Osteoblast (primary cell): ENCODE data around the gene RTCA. TPM values are rescaled to one million over a fixed set of nuclear protein-coding genes. Genes with fewer than 3 reads are reported as not detected.

Experiments
- DNase-seq: peaks from one replicate; pipeline ENCODE4 v3.0.0; 2011; ENCODE audit warnings: low spot score, mixed read lengths; ENCODE audit not compliant: insufficient read length; ENCODE audit errors: missing footprints
- H2AFZ ChIP-seq: 2 replicates; pipeline ENCODE4 v1.6.0; 2011; ENCODE audit warnings: mild to moderate bottlenecking, low read length
- H3K27ac ChIP-seq: 2 replicates; pipeline ENCODE4 v1.5.1; 2011; ENCODE audit warnings: mild to moderate bottlenecking, low read depth, low read length, moderate library complexity
- H3K27me3 ChIP-seq: 2 replicates; pipeline ENCODE4 v1.6.0; 2012; ENCODE audit warnings: mild to moderate bottlenecking, control low read depth, inconsistent platforms, low read length, moderate library complexity; ENCODE audit not compliant: insufficient read depth
- H3K36me3 ChIP-seq: 2 replicates; pipeline ENCODE4 v1.5.1; 2011; ENCODE audit warnings: mild to moderate bottlenecking, low read length, control low read depth, moderate library complexity; ENCODE audit not compliant: insufficient read depth
- H3K4me1 ChIP-seq: 2 replicates; pipeline ENCODE4 v1.5.1; 2011; ENCODE audit warnings: mild to moderate bottlenecking, low read length, control low read depth, moderate library complexity; ENCODE audit not compliant: insufficient read depth
- H3K4me2 ChIP-seq: 2 replicates; pipeline ENCODE4 v1.6.0; 2011; ENCODE audit warnings: mild to moderate bottlenecking, low read length; ENCODE audit not compliant: insufficient read depth
- H3K4me3 ChIP-seq: fragments of 200-600 bp; sonication (generic); 3 replicates; pipeline ENCODE4 v1.5.1; 2012; ENCODE audit warnings: mild to moderate bottlenecking, low read length, inconsistent platforms; ENCODE audit not compliant: insufficient read depth
- H3K79me2 ChIP-seq: 2 replicates; pipeline ENCODE4 v1.6.0; 2012; ENCODE audit warnings: mild to moderate bottlenecking, low read length, control low read depth, inconsistent platforms; ENCODE audit not compliant: insufficient read depth
- H3K9me3 ChIP-seq: 2 replicates; pipeline ENCODE4 v1.5.1; 2011; ENCODE audit warnings: low read depth, low read length, control low read depth
- H4K20me1 ChIP-seq: 2 replicates; pipeline ENCODE4 v1.6.0; 2012; ENCODE audit warnings: mild to moderate bottlenecking, low read length, control low read depth; ENCODE audit not compliant: insufficient read depth
- total RNA-seq: library from RNA; depleted of rRNA; stranded (reverse); fragments of >200 nt; gene quantifications from 2 replicates; pipeline ENCODE4 v1.2.3, GENCODE V29; 2012
- TF ChIP-seq, protein P1 (sequence below): IDR thresholded peaks from 2 replicates; pipeline ENCODE4 v1.5.1; 2011; ENCODE audit warnings: mild to moderate bottlenecking, low read depth, low read length, moderate library complexity; ENCODE audit errors: extremely low read depth

RTCA gene
- total RNA-seq, 1 donor = 38.7 TPM

DNA sequence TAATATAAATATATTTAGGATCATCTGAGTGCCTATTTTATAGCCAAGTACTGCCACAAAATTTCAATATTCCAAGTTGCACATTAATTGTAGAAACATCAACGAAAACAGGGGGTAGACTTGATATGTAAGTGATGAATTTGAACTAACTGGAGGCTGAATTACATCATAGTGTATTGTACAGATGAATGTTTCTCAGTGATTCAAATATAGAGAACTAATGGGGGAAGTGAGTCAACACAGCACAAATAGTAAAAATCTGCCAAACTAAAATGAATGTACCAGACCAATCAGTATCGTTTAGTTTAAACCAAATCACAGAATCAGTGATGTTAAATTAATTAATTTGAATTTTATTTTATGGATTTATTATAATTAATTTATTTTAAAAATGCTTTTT lies 42.8 kb downstream of the RTCA start:
- Histone ChIP-seq H3K9me3 (no peaks in the 10 kb centered on the region), H3K27me3 (peaks cover 3% of the 10 kb centered on the region), H3K79me2 (no peaks in the 10 kb centered on the region), H3K4me1 (no peaks in the 10 kb centered on the region), H3K4me3 (no peak overlapping the region), H3K27ac (no peak overlapping the region), H4K20me1 (no peaks in the 10 kb centered on the region), H3K4me2 (no peak overlapping the region), H3K36me3 (no peaks in the 10 kb centered on the region), H2AFZ (no peak overlapping the region)
- TF ChIP-seq, protein P1, sequence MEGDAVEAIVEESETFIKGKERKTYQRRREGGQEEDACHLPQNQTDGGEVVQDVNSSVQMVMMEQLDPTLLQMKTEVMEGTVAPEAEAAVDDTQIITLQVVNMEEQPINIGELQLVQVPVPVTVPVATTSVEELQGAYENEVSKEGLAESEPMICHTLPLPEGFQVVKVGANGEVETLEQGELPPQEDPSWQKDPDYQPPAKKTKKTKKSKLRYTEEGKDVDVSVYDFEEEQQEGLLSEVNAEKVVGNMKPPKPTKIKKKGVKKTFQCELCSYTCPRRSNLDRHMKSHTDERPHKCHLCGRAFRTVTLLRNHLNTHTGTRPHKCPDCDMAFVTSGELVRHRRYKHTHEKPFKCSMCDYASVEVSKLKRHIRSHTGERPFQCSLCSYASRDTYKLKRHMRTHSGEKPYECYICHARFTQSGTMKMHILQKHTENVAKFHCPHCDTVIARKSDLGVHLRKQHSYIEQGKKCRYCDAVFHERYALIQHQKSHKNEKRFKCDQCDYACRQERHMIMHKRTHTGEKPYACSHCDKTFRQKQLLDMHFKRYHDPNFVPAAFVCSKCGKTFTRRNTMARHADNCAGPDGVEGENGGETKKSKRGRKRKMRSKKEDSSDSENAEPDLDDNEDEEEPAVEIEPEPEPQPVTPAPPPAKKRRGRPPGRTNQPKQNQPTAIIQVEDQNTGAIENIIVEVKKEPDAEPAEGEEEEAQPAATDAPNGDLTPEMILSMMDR = no peak
- peak; percentile 76 for DNase-seq

DNA sequence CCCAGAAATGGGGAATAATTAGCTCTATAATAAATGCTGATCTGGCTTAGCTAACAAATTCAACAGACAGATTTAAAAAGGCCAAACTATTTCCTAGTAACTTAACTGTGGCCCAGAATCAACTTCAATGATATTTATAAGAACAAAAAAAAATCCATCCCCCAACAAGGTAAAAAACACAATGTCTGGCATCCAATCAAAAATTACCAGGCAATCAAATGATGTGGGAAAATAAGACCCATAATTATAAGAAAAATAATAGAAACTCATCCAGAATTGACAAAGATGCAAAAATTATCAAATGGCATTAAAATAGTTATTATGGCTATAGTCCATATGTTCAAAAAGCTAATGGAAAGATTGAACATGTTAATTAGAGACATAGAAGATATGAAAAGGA lies 43.8 kb downstream of the RTCA start:
- peaks cover 5% of the 10 kb centered on the region for H3K27me3 ChIP-seq
- H2AFZ ChIP-seq = no peak overlapping the region
- H4K20me1 ChIP-seq = no peaks in the 10 kb centered on the region
- no peak for DNase-seq
- no peaks in the 10 kb centered on the region for H3K4me1 ChIP-seq
- H3K4me2 ChIP-seq = no peak overlapping the region
- no peaks in the 10 kb centered on the region for H3K79me2 ChIP-seq
- H3K36me3 ChIP-seq = no peaks in the 10 kb centered on the region
- H3K9me3 ChIP-seq = no peaks in the 10 kb centered on the region
- TF ChIP-seq, protein P1 = no peak
- no peak overlapping the region for H3K27ac ChIP-seq
- H3K4me3 ChIP-seq = no peak overlapping the region

DNA sequence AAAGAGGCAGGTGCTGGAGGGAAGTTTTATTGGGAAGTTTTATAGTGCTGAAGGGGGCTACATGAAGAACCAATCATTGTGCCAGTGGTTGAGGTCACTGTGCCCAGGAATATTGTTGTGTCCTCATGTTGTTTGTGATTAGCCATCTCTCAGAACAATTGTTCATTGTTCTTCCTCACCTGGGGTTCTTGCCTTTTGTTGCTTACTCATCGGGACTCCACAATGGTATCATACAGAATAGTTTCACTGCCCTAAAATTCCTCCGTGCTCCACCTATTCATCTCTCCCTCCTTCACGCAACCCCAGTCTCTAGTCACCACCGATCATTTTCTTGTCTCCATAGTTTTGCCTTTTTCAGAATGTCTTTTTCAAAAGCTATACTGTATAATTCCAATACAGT lies 47.4 kb downstream of the RTCA start:
- H3K79me2 ChIP-seq = no peaks in the 10 kb centered on the region
- H3K36me3 ChIP-seq = no peaks in the 10 kb centered on the region
- H3K27ac ChIP-seq = no peak overlapping the region
- H2AFZ ChIP-seq = no peak overlapping the region
- no peak overlapping the region for H3K4me3 ChIP-seq
- TF ChIP-seq, protein P1 = no peak
- peaks cover 8% of the 10 kb centered on the region for H3K9me3 ChIP-seq
- H3K4me2 ChIP-seq = no peak overlapping the region
- H3K27me3 ChIP-seq = peaks cover 5% of the 10 kb centered on the region
- DNase-seq = no peak
- H3K4me1 ChIP-seq = no peaks in the 10 kb centered on the region
- H4K20me1 ChIP-seq = no peaks in the 10 kb centered on the region

DNA sequence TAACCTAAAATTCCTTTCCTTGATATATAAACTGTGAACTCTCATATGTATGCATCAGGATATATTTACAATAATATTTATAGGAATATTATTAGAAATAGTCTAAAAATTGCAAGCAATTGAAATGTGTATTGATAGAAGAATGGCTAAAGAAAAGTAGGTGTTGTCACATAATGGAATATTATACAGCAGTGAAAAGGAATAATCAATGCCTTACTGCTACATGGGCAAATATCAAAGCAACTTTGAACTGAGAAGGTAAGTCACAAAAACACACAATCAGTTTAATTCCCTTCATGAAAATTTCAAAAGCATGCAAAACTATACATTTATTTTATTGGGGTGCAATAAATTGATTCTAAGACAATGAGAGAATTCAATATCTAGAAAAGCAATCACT lies 50.6 kb downstream of the RTCA start:
- H3K36me3 ChIP-seq = no peaks in the 10 kb centered on the region
- H2AFZ ChIP-seq = no peak overlapping the region
- peaks cover 5% of the 10 kb centered on the region for H3K27me3 ChIP-seq
- DNase-seq = no peak
- H3K4me1 ChIP-seq = no peaks in the 10 kb centered on the region
- no peak overlapping the region for H3K27ac ChIP-seq
- TF ChIP-seq, protein P1 = no peak
- H4K20me1 ChIP-seq = no peaks in the 10 kb centered on the region
- H3K4me3 ChIP-seq = no peak overlapping the region
- H3K9me3 ChIP-seq = peaks cover 15% of the 10 kb centered on the region
- no peak overlapping the region for H3K4me2 ChIP-seq
- H3K79me2 ChIP-seq = no peaks in the 10 kb centered on the region
